ENCODE measurements around the gene CCDC190.

Gene CCDC190

DNA sequence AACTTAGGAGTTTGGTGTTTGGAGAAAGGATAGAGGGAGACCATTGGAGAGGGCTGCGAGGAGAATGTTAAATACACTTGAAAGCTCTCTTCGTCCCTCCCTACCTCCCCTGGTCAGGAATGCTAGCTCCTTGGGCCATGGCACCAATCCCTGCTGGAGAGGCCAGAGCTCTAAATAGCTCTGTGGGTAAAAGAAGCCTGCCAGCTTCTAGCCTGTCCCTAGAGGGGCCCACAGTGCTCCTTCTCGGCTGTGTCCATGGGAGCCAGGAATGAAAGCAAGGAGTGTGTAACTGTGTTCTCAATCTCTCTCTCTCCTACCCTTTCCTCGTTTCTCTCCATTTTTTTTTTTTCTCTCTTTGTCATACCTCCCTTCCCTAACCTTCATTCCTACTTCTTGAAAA, at the start of gene CCDC190:
Gene CCDC190, minus strand, starts transcription at position 75 of the 400 bp plus-strand sequence. CDS start 1,529 bp downstream, outside the sequence.
- Histone ChIP-seq H3K79me2 (no peaks in the 10 kb centered on the region), H3K9ac (no peak within 1 kb of the TSS)

DNA sequence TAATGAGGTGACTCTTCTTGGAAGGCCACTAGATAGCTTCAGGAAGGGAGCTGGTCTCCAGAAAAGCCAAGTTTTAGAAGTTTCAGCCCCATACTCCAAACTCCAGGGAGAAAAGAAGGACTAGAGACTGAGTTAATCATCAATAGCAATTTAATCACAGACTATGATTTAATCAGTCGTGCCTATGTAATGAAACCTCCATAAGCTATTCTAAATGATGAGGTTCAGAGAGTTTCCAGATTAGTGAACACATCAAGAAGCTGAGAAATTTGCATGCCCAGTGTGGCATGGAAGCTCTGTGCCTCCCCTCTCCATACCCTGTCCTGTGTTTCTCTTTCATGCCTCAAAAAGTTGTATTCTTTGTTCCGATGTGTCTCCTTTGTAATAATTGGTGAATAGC, 49.2 kb upstream of the CCDC190 start:
- no peaks in the 10 kb centered on the region for H3K27me3 ChIP-seq (ENCODE audit: control insufficient read depth, insufficient read depth, low read length)
- no peaks in the 10 kb centered on the region for H3K4me1 ChIP-seq
- H2AFZ ChIP-seq: no peak overlapping the region
- no peak overlapping the region for H3K4me3 ChIP-seq (ENCODE audit: low read depth, low read length)
- no peak overlapping the region for H3K4me2 ChIP-seq (ENCODE audit: low read length)
- no peaks in the 10 kb centered on the region for H3K36me3 ChIP-seq (ENCODE audit: control insufficient read depth, insufficient read depth, low read length)
- no peak for TF ChIP-seq CTCF (IDR thresholded peaks at IDR 0.05)
- no peaks in the 10 kb centered on the region for H3K9me3 ChIP-seq (ENCODE audit: control insufficient read depth, low read length)
- no peaks in the 10 kb centered on the region for H3K79me2 ChIP-seq
- no peak overlapping the region for H3K27ac ChIP-seq
- H3K9ac ChIP-seq: no peak overlapping the region

More for the DNA sequence above, at the start of gene CCDC190:
- H3K27ac ChIP-seq: no peak within 1 kb of the TSS
- no peak within 1 kb of the TSS for H3K4me2 ChIP-seq (ENCODE audit: low read length)
- peak within 1 kb of the TSS; percentile 56 for H2AFZ ChIP-seq
- TF ChIP-seq CTCF (IDR thresholded peaks at IDR 0.05): no peak
- H3K4me1 ChIP-seq: peaks cover 3% of the 10 kb centered on the region
- H3K4me3 ChIP-seq (ENCODE audit: low read depth, low read length): no peak within 1 kb of the TSS
- no peaks in the 10 kb centered on the region for H3K9me3 ChIP-seq (ENCODE audit: control insufficient read depth, low read length)
- H3K36me3 ChIP-seq (ENCODE audit: control insufficient read depth, insufficient read depth, low read length): no peaks in the 10 kb centered on the region
- no peaks in the 10 kb centered on the region for H3K27me3 ChIP-seq (ENCODE audit: control insufficient read depth, insufficient read depth, low read length)

DNA sequence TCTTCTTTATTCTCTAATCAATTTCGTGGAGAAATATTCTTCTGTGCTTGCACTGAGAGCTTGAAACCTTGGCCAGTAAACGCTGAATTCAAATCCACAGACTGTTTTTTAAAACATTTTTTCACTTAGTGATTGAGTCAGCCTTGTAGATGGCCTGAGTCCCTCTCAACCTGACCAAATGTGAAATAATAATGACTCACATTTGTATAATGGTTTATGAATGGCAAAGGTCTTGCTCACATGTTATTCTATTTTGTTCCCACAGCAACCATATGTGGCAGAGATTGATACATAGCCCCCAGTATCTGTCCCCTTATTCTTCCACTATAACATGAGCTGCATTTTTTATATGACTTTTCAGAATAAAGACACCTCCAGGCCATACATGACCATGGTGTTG, 47.8 kb upstream of the CCDC190 start:
- H2AFZ ChIP-seq: no peak overlapping the region
- H3K9me3 ChIP-seq (ENCODE audit: control insufficient read depth, low read length): no peaks in the 10 kb centered on the region

DNA sequence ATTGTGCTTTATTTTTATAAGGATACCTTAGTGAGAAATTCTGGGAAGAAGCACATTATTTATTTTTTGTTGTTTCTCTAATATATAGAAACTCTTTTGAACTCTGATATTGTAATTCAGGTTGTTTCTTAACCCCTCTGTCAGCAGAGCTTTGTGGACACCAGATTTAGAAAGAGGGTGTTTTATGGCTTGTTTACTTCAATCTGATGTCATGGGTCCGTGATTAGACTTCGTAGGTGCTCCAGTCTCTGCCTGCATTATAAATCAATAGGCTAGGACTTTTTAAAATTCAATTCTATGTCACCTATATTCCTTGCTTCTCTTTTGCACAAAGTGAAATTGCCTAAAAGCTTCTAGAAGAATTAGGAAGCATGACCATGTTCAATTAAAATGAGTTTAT, 47.3 kb upstream of the CCDC190 start:
- H3K9ac ChIP-seq: no peak overlapping the region
- no peaks in the 10 kb centered on the region for H3K9me3 ChIP-seq (ENCODE audit: control insufficient read depth, low read length)
- no peaks in the 10 kb centered on the region for H3K27me3 ChIP-seq (ENCODE audit: control insufficient read depth, insufficient read depth, low read length)
- H3K4me2 ChIP-seq (ENCODE audit: low read length): no peak overlapping the region
- no peaks in the 10 kb centered on the region for H3K36me3 ChIP-seq (ENCODE audit: control insufficient read depth, insufficient read depth, low read length)
- no peak overlapping the region for H2AFZ ChIP-seq
- TF ChIP-seq CTCF (IDR thresholded peaks at IDR 0.05): no peak
- no peaks in the 10 kb centered on the region for H3K4me1 ChIP-seq
- no peak overlapping the region for H3K4me3 ChIP-seq (ENCODE audit: low read depth, low read length)
- H3K79me2 ChIP-seq: no peaks in the 10 kb centered on the region
- H3K27ac ChIP-seq: no peak overlapping the region

More for the DNA sequence above, 47.8 kb upstream of the CCDC190 start:
- no peak overlapping the region for H3K4me2 ChIP-seq (ENCODE audit: low read length)
- H3K27me3 ChIP-seq (ENCODE audit: control insufficient read depth, insufficient read depth, low read length): no peaks in the 10 kb centered on the region
- H3K36me3 ChIP-seq (ENCODE audit: control insufficient read depth, insufficient read depth, low read length): no peaks in the 10 kb centered on the region
- H3K9ac ChIP-seq: no peak overlapping the region
- no peak for TF ChIP-seq CTCF (IDR thresholded peaks at IDR 0.05)
- no peak overlapping the region for H3K4me3 ChIP-seq (ENCODE audit: low read depth, low read length)
- no peaks in the 10 kb centered on the region for H3K79me2 ChIP-seq
- no peak overlapping the region for H3K27ac ChIP-seq
- H3K4me1 ChIP-seq: no peaks in the 10 kb centered on the region

DNA sequence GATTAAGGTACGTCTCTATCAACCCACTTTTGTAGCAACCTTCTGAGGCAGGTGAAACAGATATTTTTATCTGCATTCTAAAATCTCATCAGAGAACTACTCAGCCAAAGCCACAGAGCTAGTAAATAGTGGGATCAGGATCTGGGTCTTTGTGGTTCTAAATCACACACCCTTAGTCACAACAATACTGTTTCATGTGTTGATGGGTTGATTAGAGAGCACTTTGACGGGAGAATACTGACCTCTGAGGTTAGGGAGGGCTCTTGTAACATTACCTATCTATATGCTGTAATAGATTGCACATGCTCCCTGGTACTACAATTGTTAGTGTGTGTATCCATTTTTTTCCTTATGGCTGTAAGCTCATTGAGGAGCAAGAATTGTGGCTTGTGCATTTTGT, 45.5 kb upstream of the CCDC190 start:
- Histone ChIP-seq H3K27ac (no peak overlapping the region), H3K4me3 (ENCODE audit: low read depth, low read length) (no peak overlapping the region), H2AFZ (no peak overlapping the region), H3K27me3 (ENCODE audit: control insufficient read depth, insufficient read depth, low read length) (no peaks in the 10 kb centered on the region), H3K36me3 (ENCODE audit: control insufficient read depth, insufficient read depth, low read length) (no peaks in the 10 kb centered on the region), H3K4me1 (no peaks in the 10 kb centered on the region), H3K79me2 (no peaks in the 10 kb centered on the region), H3K9me3 (ENCODE audit: control insufficient read depth, low read length) (no peaks in the 10 kb centered on the region), H3K4me2 (ENCODE audit: low read length) (no peak overlapping the region), H3K9ac (no peak overlapping the region)
- TF ChIP-seq CTCF (IDR thresholded peaks at IDR 0.05): no peak

Data from parathyroid adenoma (tissue), 2 donors.